Spleen (tissue), 3 donors: ENCODE measurements around the gene PRKG1.

Experiments used
- POLR2A ChIP-seq, 3 donors: fragments of 450-650 bp; IDR thresholded peaks; one replicate each; pipeline ENCODE4 v1.5.1; 2017; ENCODE audit warnings: antibody characterized with exemption in 3 of 3, mild to moderate bottlenecking in 1 of 3
- POLR2AphosphoS5 ChIP-seq, 3 donors: sonication (generic); formaldehyde crosslinking; IDR thresholded peaks; one replicate each; pipeline ENCODE4 v1.5.1; 2017; ENCODE audit warnings: antibody characterized with exemption in 3 of 3

DNA sequence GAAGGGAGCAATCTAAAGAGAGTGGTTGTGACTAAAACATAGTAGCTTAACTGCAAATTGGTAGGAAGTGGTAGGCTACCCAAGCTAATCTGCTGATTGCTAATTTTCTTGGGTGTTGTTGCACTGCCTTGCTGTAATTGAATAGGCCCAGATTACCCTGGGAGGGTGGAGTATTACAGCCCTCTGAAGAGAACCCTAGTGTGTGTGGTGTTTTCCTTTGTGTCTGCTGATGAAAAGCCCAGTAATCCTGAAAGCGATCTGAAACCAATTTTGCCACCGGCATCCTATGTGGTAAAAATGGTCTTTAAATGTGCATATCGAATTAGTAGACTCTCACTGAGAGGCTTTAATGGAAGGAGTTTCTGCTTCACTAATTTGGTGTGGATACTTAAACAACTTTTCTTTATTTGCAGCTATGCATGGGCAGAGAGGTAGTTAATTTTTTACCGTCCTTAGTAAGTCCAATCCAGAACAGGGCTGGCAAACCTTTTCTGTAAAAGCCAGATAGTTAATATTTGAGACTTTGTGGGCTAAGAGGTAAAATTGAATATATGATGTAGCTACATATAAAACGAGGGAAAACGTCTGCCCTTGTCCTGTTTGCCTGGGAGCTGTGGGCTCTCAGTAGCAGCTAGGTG is 532.7 kb downstream of the PRKG1 start:
- TF ChIP-seq POLR2A (IDR thresholded peaks at IDR 0.05) (no peak), POLR2AphosphoS5 (IDR thresholded peaks at IDR 0.05) (no peak)
